Natural killer cell (primary cell): ENCODE results near the gene GABBR2. TPM values are rescaled to one million over a fixed set of nuclear protein-coding genes. Genes with fewer than 3 reads are reported as not detected.

ENCODE experiments used
- ATAC-seq, 3 donors: fragments of 150-1000 bp in 2 of 3; fragments of 200-7000 bp in 1 of 3; cut with Tn5 transposase; 1 replicate in 1 of 3; 2 replicates in 2 of 3; pipeline ENCODE4 v1.10.0; 2021; ENCODE audit warnings: mild to moderate bottlenecking in 2 of 3, moderate library complexity in 2 of 3
- DNase-seq, 2 donors: peaks; one replicate each; pipeline versions ENCODE4 v3.0.0 to v3.0.0-alpha.2; 2013 to 2021; ENCODE audit warnings: mixed read lengths in 1 of 2
- H3K27ac ChIP-seq: one replicate; pipeline ENCODE4 v1.5.1; 2013; ENCODE audit warnings: mild to moderate bottlenecking, low read length
- H3K27me3 ChIP-seq: one replicate; pipeline ENCODE4 v1.6.1; 2013; ENCODE audit warnings: low read length; ENCODE audit not compliant: control insufficient read depth, insufficient read depth
- H3K36me3 ChIP-seq: one replicate; pipeline ENCODE4 v1.6.1; 2013; ENCODE audit warnings: low read length; ENCODE audit not compliant: control insufficient read depth, insufficient read depth
- H3K4me1 ChIP-seq: one replicate; pipeline ENCODE4 v1.6.1; 2013; ENCODE audit warnings: low read length; ENCODE audit not compliant: control insufficient read depth, insufficient read depth
- H3K4me3 ChIP-seq: one replicate; pipeline ENCODE4 v1.5.1; 2013; ENCODE audit warnings: low read length
- H3K9me3 ChIP-seq: one replicate; pipeline ENCODE4 v1.6.1; 2013; ENCODE audit warnings: low read length; ENCODE audit not compliant: control insufficient read depth, insufficient read depth
- H3K27ac Mint-ChIP-seq, 2 donors: one replicate each; pipeline ENCODE4 v1.8.0; 2022; ENCODE audit warnings: mild to moderate bottlenecking in 2 of 2, mixed read lengths in 2 of 2, moderate library complexity in 1 of 2
- H3K27me3 Mint-ChIP-seq, 2 donors: one replicate each; pipeline ENCODE4 v1.8.0; 2022; ENCODE audit warnings: low read depth in 2 of 2, mixed read lengths in 2 of 2
- H3K36me3 Mint-ChIP-seq: one replicate; pipeline ENCODE4 v1.8.0; 2022; ENCODE audit warnings: mixed read lengths
- H3K4me1 Mint-ChIP-seq, 2 donors: one replicate each; pipeline ENCODE4 v1.8.0; 2022; ENCODE audit warnings: mixed read lengths in 2 of 2
- H3K4me3 Mint-ChIP-seq: one replicate; pipeline ENCODE4 v1.8.0; 2022; ENCODE audit warnings: mild to moderate bottlenecking, moderate library complexity, mixed read lengths
- H3K9me3 Mint-ChIP-seq, 2 donors: one replicate each; pipeline ENCODE4 v1.8.0; 2022; ENCODE audit warnings: mixed read lengths in 2 of 2
- WGBS: methylation state at CpG from one replicate; pipeline ENCODE4 v1.1.7; 2013; ENCODE audit warnings: missing lambda C conversion rate; ENCODE audit not compliant: insufficient coverage; 5-methylcytosine and 5-hydroxymethylcytosine counted together
- intact Hi-C: fragments of 100-400 bp; cut with micrococcal nuclease; formaldehyde crosslinking; loops from one replicate; pipeline ENCODE4 v1.14.2; 2022
- total RNA-seq, 4 donors: library from RNA; stranded (reverse); fragments of 120-200 nt in 1 of 4; gene quantifications; one replicate each; pipeline versions ENCODE4 v1.2.3 to v1.2.4, GENCODE V29; 2013 to 2022
- TF ChIP-seq, protein P1 (sequence below): fragments of 200-600 bp; IDR thresholded peaks from one replicate; pipeline ENCODE4 v1.8.0; 2022; ENCODE audit warnings: antibody characterized with exemption

GABBR2 gene
- total RNA-seq, 3 donors from 2014 or later (not counting 1 experiment from before 2014, with no cell fraction given): not detected

DNA sequence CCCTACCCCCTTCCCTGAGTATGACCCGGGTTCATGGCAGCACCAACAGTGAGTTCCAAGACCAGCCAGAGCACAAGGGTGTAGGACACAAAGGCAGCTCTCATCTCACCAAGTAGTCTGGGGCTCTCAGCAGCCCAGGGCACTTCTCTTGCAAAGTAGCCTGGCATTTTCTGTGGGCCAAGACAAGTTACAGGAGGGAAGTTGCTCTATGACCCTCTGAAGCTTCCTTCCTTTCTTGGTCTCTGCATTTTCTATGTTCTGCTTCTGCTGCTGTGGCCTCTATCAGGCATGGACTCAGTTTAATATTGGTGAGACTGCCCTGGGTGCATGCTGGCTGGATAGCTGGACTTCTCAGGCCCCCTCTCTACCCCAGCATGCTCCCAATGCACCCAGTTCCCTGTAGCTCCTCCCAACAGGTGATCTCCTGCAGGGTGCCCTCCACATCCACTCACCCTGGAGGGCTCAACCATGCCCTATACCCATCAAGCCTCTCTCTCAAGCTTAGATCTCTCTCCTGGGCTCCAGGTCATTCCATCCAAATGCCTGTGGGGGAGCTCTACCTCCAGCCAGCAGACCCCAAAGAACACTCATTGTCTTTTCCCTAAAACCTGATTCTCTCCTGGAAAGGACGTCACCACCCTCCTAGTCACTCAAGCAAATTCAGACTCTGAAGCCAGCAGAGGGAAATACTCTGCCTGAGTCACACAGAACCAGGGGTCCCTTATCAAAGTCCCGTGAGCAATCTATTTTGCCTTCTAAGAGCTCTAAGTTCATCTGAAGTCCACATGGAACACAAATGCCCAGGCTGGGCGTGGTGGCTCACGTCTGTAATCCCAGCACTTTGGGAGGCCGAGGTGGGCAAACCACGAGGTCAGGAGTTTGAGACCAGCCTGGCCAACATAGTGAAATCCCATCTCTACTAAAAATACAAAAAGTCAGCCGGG, 467.1 kb downstream of the GABBR2 start:
- H3K27ac ChIP-seq: no peak overlapping the region
- H3K9me3 ChIP-seq: no peaks in the 10 kb centered on the region
- Mint-ChIP-seq H3K4me3 (no peak overlapping the region), H3K4me1 (peaks cover 4 to 6% of the 10 kb centered on the region in 2 donors), H3K9me3 (no peaks in the 10 kb centered on the region), H3K27ac (no peak overlapping the region), H3K36me3 (no peaks in the 10 kb centered on the region), H3K27me3 (no peaks in the 10 kb centered on the region)
- intact Hi-C loops: no loop called here
- 93% methylated on average over 7 of the region's 8 CpGs for WGBS
- TF ChIP-seq, protein P1, sequence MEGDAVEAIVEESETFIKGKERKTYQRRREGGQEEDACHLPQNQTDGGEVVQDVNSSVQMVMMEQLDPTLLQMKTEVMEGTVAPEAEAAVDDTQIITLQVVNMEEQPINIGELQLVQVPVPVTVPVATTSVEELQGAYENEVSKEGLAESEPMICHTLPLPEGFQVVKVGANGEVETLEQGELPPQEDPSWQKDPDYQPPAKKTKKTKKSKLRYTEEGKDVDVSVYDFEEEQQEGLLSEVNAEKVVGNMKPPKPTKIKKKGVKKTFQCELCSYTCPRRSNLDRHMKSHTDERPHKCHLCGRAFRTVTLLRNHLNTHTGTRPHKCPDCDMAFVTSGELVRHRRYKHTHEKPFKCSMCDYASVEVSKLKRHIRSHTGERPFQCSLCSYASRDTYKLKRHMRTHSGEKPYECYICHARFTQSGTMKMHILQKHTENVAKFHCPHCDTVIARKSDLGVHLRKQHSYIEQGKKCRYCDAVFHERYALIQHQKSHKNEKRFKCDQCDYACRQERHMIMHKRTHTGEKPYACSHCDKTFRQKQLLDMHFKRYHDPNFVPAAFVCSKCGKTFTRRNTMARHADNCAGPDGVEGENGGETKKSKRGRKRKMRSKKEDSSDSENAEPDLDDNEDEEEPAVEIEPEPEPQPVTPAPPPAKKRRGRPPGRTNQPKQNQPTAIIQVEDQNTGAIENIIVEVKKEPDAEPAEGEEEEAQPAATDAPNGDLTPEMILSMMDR: no peak
- no peaks in the 10 kb centered on the region for H3K4me1 ChIP-seq
- ATAC-seq: no peak
- peaks cover 4% of the 10 kb centered on the region for H3K36me3 ChIP-seq
- H3K4me3 ChIP-seq: no peak overlapping the region
- no peak for DNase-seq
- no peaks in the 10 kb centered on the region for H3K27me3 ChIP-seq

GRCh38 chr9:98240475-98240874, 468.3 kb downstream of the GABBR2 start:
- Mint-ChIP-seq H3K9me3 (no peaks in the 10 kb centered on the region), H3K4me1 (peaks cover 4 to 6% of the 10 kb centered on the region in 2 donors), H3K27me3 (no peaks in the 10 kb centered on the region), H3K36me3 (no peaks in the 10 kb centered on the region), H3K4me3 (no peak overlapping the region), H3K27ac (no peak overlapping the region)
- H3K9me3 ChIP-seq: no peaks in the 10 kb centered on the region
- no peak for DNase-seq
- H3K4me3 ChIP-seq: no peak overlapping the region
- no peak overlapping the region for H3K27ac ChIP-seq
- TF ChIP-seq, protein P1: no peak
- WGBS: 100% methylated on average over 3 of the region's 3 CpGs
- no peaks in the 10 kb centered on the region for H3K27me3 ChIP-seq
- peaks cover 4% of the 10 kb centered on the region for H3K36me3 ChIP-seq
- intact Hi-C loops: no loop called here
- H3K4me1 ChIP-seq: no peaks in the 10 kb centered on the region
- ATAC-seq: no peak

Other genes with a start within 250 kb of the GABBR2 start
- gene ANKS6, start 87.6 kb upstream of the GABBR2 start, total RNA-seq: 10 to 100 TPM in 2 of 3 donors, 1 to 10 TPM in 1; 8.1 to 12.6 (median 10.5) TPM
- gene GALNT12, start 98.7 kb upstream of the GABBR2 start, total RNA-seq: 1 to 10 TPM; 9.1 to 9.4 (median 9.4) TPM
- under 1 TPM; 0.18 to 0.82 (median 0.19) TPM for gene COL15A1, start 235.0 kb upstream of the GABBR2 start, total RNA-seq